Measurements from ENCODE around the gene UQCC2.

UQCC2 gene

GRCh38 chr6:33726696-33727095 lies 15.2 kb upstream of the UQCC2 start:
- TF ChIP-seq POLR2AphosphoS5 (IDR thresholded peaks at IDR 0.05; ENCODE audit: low read depth, low read length), result no peak
- TF ChIP-seq REST (IDR thresholded peaks at IDR 0.05; ENCODE audit: insufficient read depth in 1 of 2, low read depth in 2 of 2, low read length in 2 of 2), result no peak
- TF ChIP-seq TAF1 (IDR thresholded peaks at IDR 0.05; ENCODE audit: borderline replicate concordance, insufficient read depth, low read length), result no peak
- TF ChIP-seq FOXP2 (optimal IDR thresholded peaks at IDR 0.05; ENCODE audit: borderline replicate concordance, extremely low read depth, extremely low read length, insufficient read depth), result no peak
- TF ChIP-seq SIN3A (IDR thresholded peaks at IDR 0.05; ENCODE audit: borderline replicate concordance, insufficient read depth, low read length), result no peak

- no peak for TF ChIP-seq TAF1 (IDR thresholded peaks at IDR 0.05; ENCODE audit: borderline replicate concordance, insufficient read depth, low read length)
- TF ChIP-seq SIN3A (IDR thresholded peaks at IDR 0.05; ENCODE audit: borderline replicate concordance, insufficient read depth, low read length), result no peak
- no peak for TF ChIP-seq REST (IDR thresholded peaks at IDR 0.05; ENCODE audit: insufficient read depth in 1 of 2, low read depth in 2 of 2, low read length in 2 of 2)
- TF ChIP-seq POLR2AphosphoS5 (IDR thresholded peaks at IDR 0.05; ENCODE audit: low read depth, low read length), result no peak
- TF ChIP-seq FOXP2 (optimal IDR thresholded peaks at IDR 0.05; ENCODE audit: borderline replicate concordance, extremely low read depth, extremely low read length, insufficient read depth), result no peak
Observed at GRCh38 chr6:33725891-33726673, 14.6 kb upstream of the UQCC2 start.

GRCh38 chr6:33725222-33725621 lies 13.7 kb upstream of the UQCC2 start:
- TF ChIP-seq TAF1 (IDR thresholded peaks at IDR 0.05; ENCODE audit: borderline replicate concordance, insufficient read depth, low read length) (no peak), REST (IDR thresholded peaks at IDR 0.05; ENCODE audit: insufficient read depth in 1 of 2, low read depth in 2 of 2, low read length in 2 of 2) (no peak), POLR2AphosphoS5 (IDR thresholded peaks at IDR 0.05; ENCODE audit: low read depth, low read length) (no peak)

DNA sequence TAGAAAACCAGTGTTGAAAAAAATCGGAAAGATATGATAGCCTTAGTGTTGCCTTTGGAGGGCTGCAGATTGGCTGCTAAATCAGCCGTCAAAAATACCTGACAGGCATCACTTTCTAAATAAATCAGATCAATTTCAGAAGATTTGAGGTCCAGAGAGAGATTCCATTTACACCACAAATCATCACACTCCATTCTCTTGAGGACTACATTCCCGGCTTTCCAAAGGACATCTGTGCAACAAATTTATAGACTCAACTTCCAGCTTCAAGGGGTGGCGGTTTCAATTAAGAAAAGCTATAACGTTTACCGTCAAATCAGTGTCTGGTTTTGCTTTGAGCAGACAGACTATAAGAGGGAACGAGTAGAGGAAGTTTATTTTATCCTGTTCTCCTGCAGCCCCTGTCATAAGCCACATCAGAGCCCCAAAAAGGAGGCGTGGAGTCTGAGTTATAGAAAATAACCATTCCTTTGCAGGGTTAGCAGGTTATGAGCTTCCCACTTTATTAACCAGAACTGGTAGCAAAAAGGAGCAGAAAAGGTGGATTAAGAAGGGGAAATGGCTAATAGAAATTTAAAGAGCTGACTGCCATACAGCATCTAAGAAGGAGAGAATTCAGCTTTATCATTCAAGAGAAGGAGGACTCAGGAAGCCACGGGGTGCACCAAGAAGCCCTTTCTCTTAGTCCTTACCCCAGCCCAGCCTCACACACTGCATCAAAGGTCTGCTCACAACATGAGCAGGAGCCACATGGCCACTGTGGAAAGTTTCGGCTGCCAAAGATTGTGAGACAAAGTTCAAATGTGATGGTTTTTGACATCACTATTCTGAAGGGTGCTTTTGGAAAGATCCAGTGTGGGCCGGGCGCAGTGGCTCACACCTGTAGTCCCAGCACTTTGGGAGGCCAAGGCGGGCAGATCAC lies 12.9 kb upstream of the UQCC2 start:
- TF ChIP-seq FOXP2 (optimal IDR thresholded peaks at IDR 0.05; ENCODE audit: borderline replicate concordance, extremely low read depth, extremely low read length, insufficient read depth) (no peak), SIN3A (IDR thresholded peaks at IDR 0.05; ENCODE audit: borderline replicate concordance, insufficient read depth, low read length) (no peak), POLR2AphosphoS5 (IDR thresholded peaks at IDR 0.05; ENCODE audit: low read depth, low read length) (no peak), TAF1 (IDR thresholded peaks at IDR 0.05; ENCODE audit: borderline replicate concordance, insufficient read depth, low read length) (no peak), REST (IDR thresholded peaks at IDR 0.05; ENCODE audit: insufficient read depth in 1 of 2, low read depth in 2 of 2, low read length in 2 of 2) (no peak)
